Fibroblast of lung (primary cell): Measurements from ENCODE around the gene DTX1. TPM values are rescaled to one million over a fixed set of nuclear protein-coding genes. Genes with fewer than 3 reads are reported as not detected.

Experiments
- DNase-seq, 2 donors: peaks; one replicate each; pipeline versions ENCODE4 v3.0.0 to v3.0.0-alpha.2; 2010; ENCODE audit warnings: low read depth in 2 of 2
- H2AFZ ChIP-seq: 2 replicates; pipeline ENCODE4 v1.5.1; 2012; ENCODE audit warnings: low read length, control low read depth, inconsistent platforms
- H3K27ac ChIP-seq: 2 replicates; pipeline ENCODE4 v1.5.1; 2011; ENCODE audit warnings: low read length, control low read depth; ENCODE audit not compliant: insufficient read depth
- H3K27me3 ChIP-seq: 2 replicates; pipeline ENCODE4 v1.5.1; 2011; ENCODE audit warnings: mild to moderate bottlenecking, low read length; ENCODE audit not compliant: control insufficient read depth, insufficient read depth
- H3K36me3 ChIP-seq: 2 replicates; pipeline ENCODE4 v1.5.1; 2011; ENCODE audit warnings: low read length; ENCODE audit not compliant: control insufficient read depth, insufficient read depth
- H3K4me1 ChIP-seq: 2 replicates; pipeline ENCODE4 v1.5.1; 2011; ENCODE audit warnings: low read length; ENCODE audit not compliant: control insufficient read depth, insufficient read depth; ENCODE audit errors: extremely low read depth
- H3K4me2 ChIP-seq: 2 replicates; pipeline ENCODE4 v1.5.1; 2011; ENCODE audit warnings: low read length, control low read depth; ENCODE audit not compliant: insufficient read depth; ENCODE audit errors: extremely low read depth
- H3K4me3 ChIP-seq, 4 experiments: fragments of 200-600 bp in 1 of 4; sonication (generic) in 1 of 4; replicated peaks in 1 of 4; 2 replicates each; pipeline ENCODE4 v1.5.1; 2011 to 2016; ENCODE audit warnings: low read length in 4 of 4, low read depth in 3 of 4, mild to moderate bottlenecking in 3 of 4, control low read depth in 2 of 4, inconsistent platforms in 1 of 4, mixed read lengths in 1 of 4; ENCODE audit not compliant: insufficient read depth in 1 of 4; ENCODE audit errors: control extremely low read depth in 1 of 4
- H3K79me2 ChIP-seq: 2 replicates; pipeline ENCODE4 v1.5.1; 2012; ENCODE audit warnings: mild to moderate bottlenecking, low read length, inconsistent platforms; ENCODE audit not compliant: control insufficient read depth, insufficient read depth
- H3K9ac ChIP-seq: 2 replicates; pipeline ENCODE4 v1.5.1; 2011; ENCODE audit warnings: mild to moderate bottlenecking, low read length, control low read depth; ENCODE audit not compliant: insufficient read depth
- H3K9me3 ChIP-seq: 2 replicates; pipeline ENCODE4 v1.5.1; 2012; ENCODE audit warnings: low read depth, low read length; ENCODE audit not compliant: control insufficient read depth, insufficient read depth
- H4K20me1 ChIP-seq: 2 replicates; pipeline ENCODE4 v1.5.1; 2011; ENCODE audit warnings: low read length; ENCODE audit not compliant: control insufficient read depth, insufficient read depth; ENCODE audit errors: extremely low read depth
- CTCF ChIP-seq, 2 donors: IDR thresholded peaks in 1 of 2; conservative IDR thresholded peaks in 1 of 2; 1 replicate in 1 of 2; 2 replicates in 1 of 2; pipeline ENCODE4 v1.5.1; 2011 to 2012; ENCODE audit warnings: low read length in 2 of 2, control low read depth in 1 of 2, inconsistent platforms in 1 of 2, low read depth in 1 of 2, mild to moderate bottlenecking in 1 of 2
- EZH2 ChIP-seq: IDR thresholded peaks from 2 replicates; pipeline ENCODE4 v1.5.1; 2012; ENCODE audit warnings: low read length, control low read depth, mild to moderate bottlenecking; ENCODE audit errors: missing control alignments
- polyA plus RNA-seq, 2 donors: library from polyadenylated mRNA; depleted of rRNA in 1 of 2; stranded (reverse) in 1 of 2; unstranded in 1 of 2; fragments of >200 nt; gene quantifications; 2 replicates each; pipeline ENCODE4 v1.2.1, GENCODE V29; 2011 to 2012; ENCODE audit warnings: missing spikeins in 1 of 2
- total RNA-seq: library from RNA; depleted of rRNA; stranded (reverse); fragments of >200 nt; gene quantifications from 2 replicates; pipeline ENCODE4 v1.2.1, GENCODE V29; 2014

The DTX1 gene
- total and polyA plus RNA-seq, 2 donors (not counting 1 experiment from before 2014, with no cell fraction given): not detected

- Histone ChIP-seq H3K4me2 (no peak overlapping the region), H3K4me1 (no peaks in the 10 kb centered on the region), H3K79me2 (no peaks in the 10 kb centered on the region), H3K27me3 (peaks cover 9% of the 10 kb centered on the region), H3K9ac (no peak overlapping the region), H3K4me3 (no peak overlapping the region), H2AFZ (no peak overlapping the region), H3K36me3 (no peaks in the 10 kb centered on the region), H4K20me1 (peaks cover 2% of the 10 kb centered on the region), H3K27ac (no peak overlapping the region), H3K9me3 (no peaks in the 10 kb centered on the region)
- TF ChIP-seq EZH2 (no peak), CTCF (conservative IDR thresholded peaks at IDR 0.05 in 1 of 2, IDR thresholded peaks at IDR 0.05 in 1 of 2; ENCODE audit: low read depth in 1 of 2, low read length in 2 of 2) (no peak)
- no peak for DNase-seq
These were observed 2.0 kb downstream of the DTX1 start for GRCh38 chr12:113058553-113058952.

GRCh38 chr12:113059071-113059595 lies 2.6 kb downstream of the DTX1 start:
- peaks cover 2% of the 10 kb centered on the region for H4K20me1 ChIP-seq
- no peaks in the 10 kb centered on the region for H3K9me3 ChIP-seq
- no peaks in the 10 kb centered on the region for H3K79me2 ChIP-seq
- no peaks in the 10 kb centered on the region for H3K36me3 ChIP-seq
- peaks cover 9% of the 10 kb centered on the region for H3K27me3 ChIP-seq
- TF ChIP-seq EZH2: no peak
- TF ChIP-seq CTCF (conservative IDR thresholded peaks at IDR 0.05 in 1 of 2, IDR thresholded peaks at IDR 0.05 in 1 of 2; ENCODE audit: low read depth in 1 of 2, low read length in 2 of 2): no peak
- no peak for DNase-seq
- no peak overlapping the region for H3K9ac ChIP-seq
- no peak overlapping the region for H3K4me2 ChIP-seq
- no peak overlapping the region for H3K4me3 ChIP-seq
- H3K27ac ChIP-seq: no peak overlapping the region
- H2AFZ ChIP-seq: no peak overlapping the region
- H3K4me1 ChIP-seq: no peaks in the 10 kb centered on the region

DNA sequence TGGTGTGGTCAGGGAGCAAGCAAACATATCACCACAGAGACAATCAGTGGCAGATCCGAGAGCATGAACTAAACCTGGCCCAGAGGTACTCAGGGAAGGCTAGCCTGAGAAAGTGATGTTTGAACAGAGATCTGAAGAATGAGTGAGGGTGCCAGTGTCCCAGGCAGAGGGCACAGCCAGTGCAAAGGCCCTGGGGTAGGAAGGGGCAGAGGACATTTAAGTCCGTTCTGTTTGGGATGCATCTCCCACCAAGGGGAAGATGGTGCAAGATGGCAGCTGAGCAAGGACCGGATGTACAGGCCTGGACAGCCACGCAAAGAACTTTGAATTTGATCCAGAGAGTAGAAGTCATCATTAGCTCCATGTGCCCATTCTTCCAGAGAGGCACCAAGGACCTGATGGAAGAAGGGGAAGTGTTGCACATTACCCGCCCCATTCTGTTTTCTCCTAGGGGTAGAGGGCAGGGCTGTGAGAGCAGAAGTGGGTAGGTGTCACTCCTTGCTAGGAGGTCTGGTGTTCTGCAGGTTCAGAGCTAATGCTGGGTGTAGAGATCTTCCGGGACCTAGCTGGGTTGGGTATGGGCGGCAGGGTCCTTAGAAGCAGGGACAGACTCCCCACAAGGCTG lies 3.9 kb downstream of the DTX1 start:
- no peak overlapping the region for H3K4me3 ChIP-seq
- TF ChIP-seq CTCF (conservative IDR thresholded peaks at IDR 0.05 in 1 of 2, IDR thresholded peaks at IDR 0.05 in 1 of 2; ENCODE audit: low read depth in 1 of 2, low read length in 2 of 2): no peak
- TF ChIP-seq EZH2: no peak
- no peaks in the 10 kb centered on the region for H3K36me3 ChIP-seq
- no peaks in the 10 kb centered on the region for H3K4me1 ChIP-seq
- no peaks in the 10 kb centered on the region for H3K79me2 ChIP-seq
- no peak overlapping the region for H3K9ac ChIP-seq
- H3K27me3 ChIP-seq: peaks cover 3% of the 10 kb centered on the region
- H4K20me1 ChIP-seq: peaks cover 2% of the 10 kb centered on the region
- H3K9me3 ChIP-seq: no peaks in the 10 kb centered on the region
- no peak overlapping the region for H3K27ac ChIP-seq
- H3K4me2 ChIP-seq: no peak overlapping the region
- no peak for DNase-seq
- no peak overlapping the region for H2AFZ ChIP-seq
